HepG2 (cell line): Measurements from ENCODE around the gene APEX1. TPM values are rescaled to one million over a fixed set of nuclear protein-coding genes. Genes with fewer than 3 reads are reported as not detected.

Experiments
- AFF4 ChIP-seq: sonication (generic); formaldehyde crosslinking; IDR thresholded peaks from 2 replicates; pipeline ENCODE4 v1.4.0; 2020; ENCODE audit warnings: missing genetic modification reagents
- ATRX ChIP-seq: sonication (generic); formaldehyde crosslinking; IDR thresholded peaks from 2 replicates; pipeline ENCODE4 v1.4.0; 2020; ENCODE audit warnings: missing genetic modification reagents, borderline replicate concordance
- ESRRA ChIP-seq: sonication (generic); formaldehyde crosslinking; IDR thresholded peaks from 2 replicates; pipeline ENCODE4 v1.5.1; 2020; ENCODE audit warnings: mild to moderate bottlenecking, low read depth, missing genetic modification reagents
- FOXA3 ChIP-seq: IDR thresholded peaks from 2 replicates; pipeline ENCODE4 v1.6.1; 2016; ENCODE audit warnings: missing genetic modification reagents, missing compliant biosample characterization
- JUNB ChIP-seq: sonication (generic); formaldehyde crosslinking; IDR thresholded peaks from 2 replicates; pipeline ENCODE4 v1.8.0; 2022; ENCODE audit warnings: missing genetic modification reagents, mild to moderate bottlenecking, borderline replicate concordance
- MED8 ChIP-seq: sonication (generic); formaldehyde crosslinking; IDR thresholded peaks from 2 replicates; pipeline ENCODE4 v1.8.1; 2023; ENCODE audit warnings: mild to moderate bottlenecking, missing genetic modification reagents; ENCODE audit not compliant: insufficient replicate concordance
- MYC ChIP-seq: sonication (generic); formaldehyde crosslinking; IDR thresholded peaks from 2 replicates; pipeline ENCODE4 v1.9.0; 2021; ENCODE audit warnings: missing genetic modification reagents, borderline replicate concordance
- NPAS2 ChIP-seq: sonication (generic); formaldehyde crosslinking; IDR thresholded peaks from 2 replicates; pipeline ENCODE4 v1.8.0; 2022; ENCODE audit warnings: mild to moderate bottlenecking, missing genetic modification reagents, borderline replicate concordance
- PAF1 ChIP-seq: IDR thresholded peaks from 2 replicates; pipeline ENCODE4 v1.6.1; 2016; ENCODE audit warnings: missing genetic modification reagents, missing compliant biosample characterization
- SKIL ChIP-seq: sonication (generic); formaldehyde crosslinking; IDR thresholded peaks from 2 replicates; pipeline ENCODE4 v1.8.0; 2022; ENCODE audit warnings: missing genetic modification reagents, mild to moderate bottlenecking, moderate library complexity, borderline replicate concordance
- SYNCRIP ChIP-seq: fragments of 200-400 bp; formaldehyde crosslinking; IDR thresholded peaks from 2 replicates; pipeline ENCODE4 v1.6.1; 2018; ENCODE audit warnings: mild to moderate bottlenecking, low read depth, low read length; ENCODE audit not compliant: insufficient read depth
- USF2 ChIP-seq, 2 experiments: sonication (generic) in 1 of 2; formaldehyde crosslinking in 1 of 2; IDR thresholded peaks; 2 replicates each; pipeline versions ENCODE4 v1.5.1 to v1.6.1; 2011 to 2020; ENCODE audit warnings: borderline replicate concordance in 1 of 2, low read depth in 1 of 2, low read length in 1 of 2, mild to moderate bottlenecking in 1 of 2, missing genetic modification reagents in 1 of 2, moderate library complexity in 1 of 2
- ZMYM3 ChIP-seq: sonication (generic); formaldehyde crosslinking; IDR thresholded peaks from 2 replicates; pipeline ENCODE4 v1.5.1; 2020; ENCODE audit warnings: mild to moderate bottlenecking, missing genetic modification reagents
- ZNF160 ChIP-seq: sonication (generic); formaldehyde crosslinking; IDR thresholded peaks from 2 replicates; pipeline ENCODE4 v1.8.0; 2022; ENCODE audit warnings: mild to moderate bottlenecking, inconsistent platforms, missing genetic modification reagents
- ZNF335 ChIP-seq: sonication (generic); formaldehyde crosslinking; IDR thresholded peaks from 2 replicates; pipeline ENCODE4 v1.4.0; 2020; ENCODE audit warnings: missing genetic modification reagents
- ZNF615 ChIP-seq: sonication (generic); formaldehyde crosslinking; IDR thresholded peaks from 2 replicates; pipeline ENCODE4 v1.5.0; 2020; ENCODE audit warnings: mild to moderate bottlenecking, missing genetic modification reagents, borderline replicate concordance
- ZNF766 ChIP-seq: sonication (generic); formaldehyde crosslinking; IDR thresholded peaks from 2 replicates; pipeline ENCODE4 v1.5.0; 2020; ENCODE audit warnings: missing genetic modification reagents, borderline replicate concordance
- ZNF775 ChIP-seq: sonication (generic); formaldehyde crosslinking; IDR thresholded peaks from 2 replicates; pipeline ENCODE4 v1.4.0; 2020; ENCODE audit warnings: missing genetic modification reagents, mild to moderate bottlenecking, moderate library complexity, borderline replicate concordance
- ZNF883 ChIP-seq: sonication (generic); formaldehyde crosslinking; IDR thresholded peaks from 2 replicates; pipeline ENCODE4 v1.5.1; 2020; ENCODE audit warnings: mild to moderate bottlenecking, missing genetic modification reagents; ENCODE audit errors: not compliant biosample characterization
- ZSCAN30 ChIP-seq: sonication (generic); formaldehyde crosslinking; IDR thresholded peaks from 2 replicates; pipeline ENCODE4 v1.5.0; 2020; ENCODE audit warnings: mild to moderate bottlenecking, missing genetic modification reagents
- polyA plus RNA-seq, 8 experiments: library from polyadenylated mRNA; depleted of rRNA in 3 of 8; stranded (reverse) in 7 of 8; unstranded in 1 of 8; fragments of >200 nt; fragmentation: Illumina TruSeq in 4 of 8; extraction: Trizol in 4 of 8; gene quantifications; 2 replicates each; pipeline versions ENCODE4 v1.2.1 to v1.2.3, GENCODE V29; 2011 to 2016; ENCODE audit warnings: low read depth in 4 of 8, missing spikeins in 1 of 8, mixed read lengths in 1 of 8; ENCODE audit not compliant: insufficient read depth in 1 of 8
- total RNA-seq, 5 experiments: library from RNA; depleted of rRNA; stranded (reverse); fragments of >200 nt; fragmentation: Illumina TruSeq; extraction: Trizol; gene quantifications; 2 replicates each; pipeline ENCODE4 v1.2.3, GENCODE V29; 2016; ENCODE audit warnings: low read depth in 1 of 5

Gene APEX1
- total and polyA plus RNA-seq, 2 of the 13 experiments (the other 11 are each of a cell fraction or from before 2014, with no cell fraction given): 171 to 405 TPM

- TF ChIP-seq FOXA3 (peak; percentile 9; the same call in 1 of the 2 replicates), MED8 (CRISPR knock-in tag) (peak; percentile 83), SYNCRIP (no peak), ZNF615 (CRISPR knock-in tag) (no peak), JUNB (CRISPR knock-in tag) (no peak), ZNF335 (CRISPR knock-in tag) (peak; percentile 92), ZNF775 (0 out of 2 replicates have a peak, but pooled peaks have one; percentile 26), AFF4 (no peak), ZNF160 (CRISPR knock-in tag) (peak; percentile 82; the same call in 1 of the 2 replicates), ZMYM3 (CRISPR knock-in tag) (no peak; the same call in none of the 2 replicates), ESRRA (CRISPR knock-in tag) (no peak; the same call in 1 of the 2 replicates), MYC (peak; percentile 54), ZNF883 (peak; percentile 82), SKIL (CRISPR knock-in tag) (no peak), USF2 (IDR thresholded peaks at IDR 0.05; ENCODE audit: low read depth, low read length) (no peak), USF2 (CRISPR knock-in tag; IDR thresholded peaks at IDR 0.05; ENCODE audit: borderline replicate concordance) (no peak), ZSCAN30 (CRISPR knock-in tag) (no peak), ATRX (no peak), PAF1 (no peak), NPAS2 (CRISPR knock-in tag) (no peak), ZNF766 (CRISPR knock-in tag) (peak; percentile 83)
Measured at GRCh38 chr14:20412876-20413743, 41.9 kb upstream of the APEX1 start, which contains the start of gene TEP1 (continued).
